HG02973 (cell line): ENCODE results near the gene SNX3.
"Not testable (repeated sequence)": the region's sequence is repeated elsewhere in the genome, so short reads cannot be mapped to it uniquely, and the experiment has no call there.

Experiments
- ATAC-seq: cut with Tn5 transposase; IDR thresholded peaks from one replicate; pipeline ENCODE4 v1.9.1; 2021; ENCODE audit warnings: moderate library complexity; ENCODE audit not compliant: unreplicated experiment

SNX3 gene

DNA sequence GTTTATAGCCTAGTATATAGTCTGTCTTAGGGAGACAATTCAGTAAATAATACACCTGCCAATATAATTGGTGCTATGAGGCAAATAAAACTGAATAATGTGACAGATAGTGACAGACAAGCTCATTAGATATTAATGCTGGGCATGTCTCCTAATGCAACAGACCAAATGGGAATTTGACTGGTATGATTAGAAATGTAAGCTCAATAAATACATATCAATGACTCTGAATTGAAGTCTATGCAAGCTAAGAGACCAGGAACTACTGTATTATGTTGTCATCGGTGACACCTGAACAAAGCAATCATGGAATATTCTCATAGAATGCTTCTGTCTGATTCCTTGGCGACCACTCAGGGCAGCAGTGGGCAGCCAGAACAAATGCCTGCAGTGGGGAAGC is 2.5 kb upstream of the SNX3 start:
- no peak for ATAC-seq

DNA sequence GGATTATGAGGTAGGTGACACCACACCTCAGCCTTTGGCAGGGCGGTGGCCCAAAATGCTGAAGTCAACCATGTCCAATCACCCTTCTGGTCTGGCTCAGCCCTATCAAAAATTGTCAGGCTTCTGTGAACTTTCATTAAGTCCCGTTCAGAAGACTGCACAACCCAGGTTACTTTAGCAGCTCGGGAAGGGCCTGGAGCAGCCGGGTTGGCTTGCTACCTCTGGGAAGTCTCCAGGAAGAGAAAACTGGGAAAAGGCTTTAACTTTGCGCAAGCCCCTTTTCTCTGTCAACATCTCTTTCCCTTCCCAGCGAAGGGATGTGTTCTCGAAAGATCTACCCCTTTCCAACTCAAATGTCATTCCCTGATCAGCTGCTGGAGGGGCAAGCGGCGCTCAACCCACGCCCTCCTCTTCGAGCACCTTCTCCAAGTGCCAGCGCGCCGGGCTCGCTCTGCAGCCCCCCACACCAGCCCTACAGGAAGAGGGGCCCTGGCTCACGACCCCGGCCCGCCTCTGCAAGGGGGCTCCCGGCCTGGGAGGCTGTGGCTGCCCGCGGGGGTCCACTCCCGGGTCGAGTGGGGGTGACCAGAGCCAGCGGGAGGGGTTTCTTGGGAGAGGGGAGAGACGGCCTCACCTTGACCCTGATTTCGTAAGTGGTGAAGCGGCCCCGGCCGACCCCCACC is 573 bp downstream of the SNX3 start:
- ATAC-seq, result peak; percentile 4

DNA sequence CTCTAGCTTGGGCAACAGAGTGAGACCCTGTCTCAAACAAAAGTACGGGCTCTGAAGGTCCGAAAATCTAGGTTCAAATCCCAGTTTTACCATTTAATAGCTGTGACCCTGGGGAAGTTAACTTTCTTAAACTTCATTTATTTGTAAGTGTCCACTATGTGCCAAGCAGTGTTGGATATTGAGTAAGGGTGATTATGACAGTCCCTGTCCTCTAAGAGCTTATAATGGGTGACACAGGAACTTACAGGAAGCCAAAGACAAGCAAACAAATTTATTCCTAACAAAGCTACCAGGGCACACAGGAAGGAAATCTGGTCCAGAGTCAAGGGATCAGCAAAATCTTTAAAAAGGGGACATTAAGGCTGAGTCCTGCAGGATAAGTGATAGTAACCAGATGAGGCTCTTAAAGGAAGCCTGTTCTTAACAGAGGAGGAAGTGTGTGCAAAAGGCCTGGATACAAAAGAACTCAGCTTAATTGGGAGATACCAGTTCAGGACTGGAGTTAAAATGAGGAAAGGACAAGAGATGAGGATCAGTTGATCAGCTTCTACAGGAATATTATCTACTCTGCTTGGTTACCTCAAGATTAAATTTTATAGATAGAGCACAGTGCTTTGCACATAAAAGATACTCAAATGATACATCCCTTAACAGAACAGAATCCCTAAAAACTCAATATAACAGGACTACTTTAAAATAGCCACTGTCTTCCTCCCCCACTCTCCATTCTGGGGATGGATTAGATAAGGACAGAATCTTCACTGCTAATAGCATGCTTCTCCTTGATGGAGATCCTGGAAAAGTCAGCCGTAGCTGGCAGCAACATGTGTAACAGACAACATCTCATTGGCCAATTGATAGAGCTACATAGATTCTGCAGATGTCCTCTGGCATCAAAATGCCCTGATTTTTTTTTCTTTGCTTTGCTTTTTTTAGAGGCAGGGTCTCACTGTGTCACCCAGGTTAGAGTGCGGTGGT is 6.1 kb downstream of the SNX3 start:
- ATAC-seq, result no peak

DNA sequence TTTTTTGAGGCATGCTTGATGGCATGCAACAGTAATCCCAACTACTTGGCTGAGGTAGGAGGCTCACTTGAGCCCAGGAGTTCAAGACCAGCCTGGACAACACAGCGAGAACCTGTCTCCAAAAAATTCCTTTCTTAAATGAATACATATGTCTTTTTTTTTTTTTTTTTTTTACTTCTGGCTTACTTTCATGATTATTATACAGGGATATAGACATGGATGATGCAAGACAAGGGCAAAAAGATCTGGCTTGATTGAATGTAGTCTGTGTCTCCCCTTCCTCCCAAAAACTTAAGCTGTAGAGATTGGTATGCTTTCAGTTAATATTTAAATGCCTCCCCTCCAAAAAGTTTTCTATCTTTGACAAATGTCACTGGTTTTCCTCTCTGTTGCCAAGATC is 7.6 kb downstream of the SNX3 start:
- no peak for ATAC-seq

DNA sequence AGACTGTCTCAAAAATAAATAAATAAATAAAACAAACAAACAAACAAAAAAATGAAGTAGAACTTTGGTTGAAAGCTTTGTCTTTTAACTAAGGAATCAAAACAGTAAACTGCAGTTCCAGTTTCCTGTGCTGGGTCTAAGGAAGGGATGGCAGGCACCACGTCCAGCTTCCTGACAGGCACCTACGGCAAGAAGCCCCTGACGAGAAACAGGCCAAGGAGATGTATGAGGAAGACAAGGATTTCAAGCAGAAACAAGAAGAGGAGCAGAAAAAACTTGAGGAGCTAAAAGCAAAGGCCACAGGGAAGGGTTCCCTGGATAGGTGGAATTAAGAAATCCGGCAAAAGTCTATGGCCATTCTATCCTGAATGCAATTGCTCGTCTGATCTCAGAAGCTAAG is 8.8 kb downstream of the SNX3 start:
- ATAC-seq, result no peak

DNA sequence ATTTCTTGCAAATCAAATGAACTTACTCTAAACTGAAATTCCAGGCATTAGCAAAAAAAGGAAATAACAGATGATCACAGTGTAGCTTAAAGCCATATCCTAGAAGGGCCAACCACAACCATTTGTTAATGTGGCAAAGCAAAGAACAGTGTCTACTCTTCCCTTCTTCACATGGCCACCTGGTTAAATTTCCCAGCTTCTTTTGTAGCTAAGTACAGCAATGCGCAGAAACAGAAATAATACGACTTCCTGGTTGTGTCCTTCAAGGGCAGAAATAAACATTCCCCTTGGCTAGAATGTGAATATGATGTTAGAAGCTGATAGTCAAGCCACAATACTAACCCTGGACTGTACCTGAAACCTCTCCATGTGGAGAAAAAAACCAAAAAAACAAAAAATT is 9.6 kb downstream of the SNX3 start:
- ATAC-seq, result no peak

DNA sequence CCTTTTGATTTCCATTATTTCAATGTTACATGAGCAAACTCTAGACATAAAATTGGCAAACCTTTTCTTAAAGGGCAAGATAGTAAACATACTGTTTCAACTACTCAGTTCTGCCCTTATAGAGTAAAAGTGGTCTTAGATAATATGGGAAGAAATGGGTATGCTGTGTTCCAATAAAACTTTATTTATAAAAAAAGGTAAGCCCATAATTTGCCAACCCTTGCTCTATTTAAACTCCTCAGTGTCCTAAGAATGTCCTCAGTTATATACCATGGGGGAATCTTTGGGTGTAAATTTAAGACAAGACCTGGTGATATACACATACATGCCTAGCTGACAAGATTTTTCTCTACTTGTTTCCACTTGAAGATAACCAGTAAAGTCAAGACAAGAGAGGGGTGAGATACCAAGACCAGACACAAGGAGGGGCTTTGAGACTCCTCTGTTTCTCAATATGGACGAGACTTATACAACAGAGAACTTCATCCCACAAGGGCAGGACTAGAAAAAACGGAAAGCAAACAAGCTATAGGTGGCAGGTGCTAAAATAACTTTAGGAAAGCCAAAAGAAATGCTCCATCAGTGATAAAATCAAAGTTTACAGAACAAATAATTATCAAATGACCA is 10.5 kb downstream of the SNX3 start:
- ATAC-seq, result no peak

DNA sequence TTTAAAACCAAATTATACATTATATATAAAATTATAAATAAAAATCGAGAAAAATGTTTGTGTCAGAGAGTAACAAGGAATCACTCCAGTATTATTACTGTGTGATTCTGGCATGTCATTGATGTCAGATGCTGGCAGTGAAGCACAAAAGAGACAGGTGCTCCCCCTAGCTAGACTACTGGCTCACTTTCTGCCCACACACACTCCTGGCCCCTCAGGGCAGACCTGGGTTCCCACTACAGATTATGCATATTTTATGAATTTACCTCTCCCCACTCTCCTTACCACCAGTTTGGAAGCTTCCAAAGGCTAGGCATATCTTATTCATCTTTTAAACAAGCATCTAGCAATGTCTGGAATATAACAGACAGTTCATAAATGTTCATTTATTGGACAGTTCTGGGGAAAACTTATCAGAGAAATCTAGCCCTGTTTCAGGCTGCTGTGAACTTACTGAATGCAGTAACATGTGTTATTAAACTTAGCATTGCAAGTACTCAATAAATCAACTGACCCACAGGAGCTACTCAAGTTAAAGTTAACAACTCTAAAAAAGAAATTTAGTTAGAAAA is 12.8 kb downstream of the SNX3 start:
- no peak for ATAC-seq

DNA sequence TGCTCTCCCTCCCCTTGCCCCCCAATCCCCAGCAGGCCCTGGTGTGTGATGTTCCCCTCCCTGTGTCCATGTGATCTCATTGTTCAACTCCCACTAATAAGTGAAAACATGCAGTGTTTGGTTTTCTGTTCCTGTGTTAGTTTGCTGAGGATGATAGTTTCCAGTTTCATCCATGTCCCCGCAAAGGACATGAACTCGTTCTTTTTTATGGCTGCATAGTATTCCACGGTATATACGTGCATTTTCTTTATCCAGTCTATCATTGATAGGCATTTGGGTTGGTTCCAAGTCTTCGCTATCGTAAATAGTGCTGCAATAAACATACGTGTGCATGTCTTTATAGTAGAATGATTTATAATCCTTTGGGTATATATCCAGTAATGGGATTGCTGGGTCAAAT is 15.7 kb downstream of the SNX3 start:
- ATAC-seq, result not testable (repeated sequence)

DNA sequence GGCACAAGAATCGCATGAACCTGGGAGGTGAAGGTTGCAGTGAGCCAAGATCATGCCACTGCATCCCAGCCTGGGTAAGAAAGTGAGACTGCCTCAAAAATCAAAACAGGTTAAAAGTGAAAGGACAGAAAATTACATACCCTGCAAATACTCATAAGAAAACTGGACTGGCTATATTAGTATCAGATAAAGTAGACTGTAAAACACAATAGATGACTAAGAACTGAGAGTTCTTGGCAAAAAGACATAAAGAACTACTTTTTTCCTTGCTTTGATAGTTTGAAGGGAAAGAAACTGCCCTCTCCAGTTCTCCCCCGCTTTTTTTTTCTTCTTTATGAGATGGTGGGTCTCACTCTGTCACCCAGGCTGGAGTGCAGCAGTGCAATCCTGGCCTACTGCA is 17.0 kb downstream of the SNX3 start:
- no peak for ATAC-seq

DNA sequence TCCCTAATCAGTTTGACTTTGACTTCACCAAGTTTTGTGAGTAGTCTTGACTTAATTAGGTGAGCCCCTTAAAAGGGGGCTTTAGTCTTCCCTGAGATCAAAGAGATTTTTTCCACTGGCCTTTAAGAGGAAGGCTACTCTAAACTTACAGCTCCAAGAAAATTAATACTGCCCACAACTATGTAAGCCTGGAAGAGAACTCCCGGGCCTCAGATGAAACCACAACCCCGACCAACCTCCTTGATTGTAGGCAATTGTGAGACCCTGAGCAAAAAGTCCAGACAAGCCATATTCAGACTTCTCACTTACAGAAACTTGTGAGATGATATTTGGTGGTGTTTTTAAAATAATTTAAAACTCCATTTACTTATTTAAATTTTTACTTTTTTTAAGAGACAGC is 18.1 kb downstream of the SNX3 start:
- ATAC-seq, result no peak

DNA sequence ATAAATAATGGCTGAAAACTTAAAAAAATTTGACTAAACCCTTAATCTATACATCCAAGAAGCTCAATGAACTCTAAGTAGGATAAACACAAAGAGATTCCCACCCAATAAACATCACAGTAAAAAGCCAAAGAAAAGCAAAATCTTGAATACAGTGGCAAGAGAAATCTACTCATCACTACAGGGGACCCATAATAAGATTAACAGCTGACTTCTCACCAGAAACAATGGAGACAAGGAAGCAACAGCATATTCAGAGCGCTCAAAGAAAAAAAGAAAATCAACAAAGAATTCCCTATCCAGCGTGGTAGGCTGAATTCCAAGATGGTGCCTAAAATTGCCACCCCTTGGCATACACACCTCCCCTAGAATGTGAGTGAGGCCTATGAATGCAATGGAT is 18.6 kb downstream of the SNX3 start:
- ATAC-seq, result no peak

DNA sequence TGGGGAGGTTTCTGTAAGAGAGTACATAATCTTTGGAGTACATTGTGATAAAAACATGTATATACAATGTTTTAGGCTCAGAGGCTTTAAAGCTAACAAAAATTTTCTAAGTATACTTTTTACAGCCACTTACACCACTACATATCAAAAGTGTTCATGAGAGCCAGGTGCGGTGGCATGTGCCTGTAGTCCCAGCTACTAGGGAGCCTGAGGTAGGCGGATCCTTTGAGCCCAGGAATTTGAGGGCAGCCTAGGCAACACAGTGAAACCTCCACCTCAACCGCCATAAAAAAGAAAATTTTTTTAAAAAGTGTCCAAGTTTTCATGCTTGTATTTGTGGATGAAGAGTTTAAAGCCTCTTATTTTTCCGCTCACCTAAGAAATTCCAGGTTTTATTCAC is 22.5 kb downstream of the SNX3 start:
- ATAC-seq, result no peak

DNA sequence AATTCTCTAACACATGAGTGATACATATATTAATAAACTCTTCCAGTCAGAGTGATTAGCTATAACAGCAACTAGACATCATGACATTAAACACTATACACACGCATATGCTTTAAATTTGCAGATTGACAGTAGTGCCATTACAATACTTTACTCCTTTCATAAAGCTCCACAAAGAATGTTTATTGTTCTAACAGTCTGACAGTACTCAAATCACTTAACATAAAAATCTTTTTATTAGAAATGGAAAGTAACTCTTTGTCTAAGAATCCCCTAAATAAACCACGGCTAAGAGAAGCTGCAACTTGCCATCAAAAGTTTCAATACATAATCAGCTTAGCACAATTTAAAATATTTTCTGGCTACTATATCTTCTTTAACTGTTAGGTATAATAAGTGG is 24.0 kb downstream of the SNX3 start:
- no peak for ATAC-seq

DNA sequence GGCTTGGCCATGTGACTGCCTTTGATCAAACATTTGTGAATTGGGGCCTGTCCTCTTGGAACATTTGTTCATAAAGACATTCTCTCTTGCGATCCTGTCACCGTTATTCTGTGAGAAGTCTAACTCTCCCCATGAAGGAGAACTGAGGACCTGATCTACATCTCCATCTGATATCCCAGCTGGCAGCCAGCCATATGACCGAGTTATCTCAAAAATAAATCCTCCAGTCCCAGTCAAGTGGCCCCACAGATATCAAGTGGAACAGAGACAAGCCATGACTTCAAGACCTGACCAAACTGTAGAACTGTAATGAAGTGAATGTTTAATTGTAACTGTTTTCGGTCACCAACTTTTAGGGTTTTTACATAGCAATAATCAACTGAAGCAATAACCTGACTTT is 25.7 kb downstream of the SNX3 start:
- ATAC-seq, result no peak

DNA sequence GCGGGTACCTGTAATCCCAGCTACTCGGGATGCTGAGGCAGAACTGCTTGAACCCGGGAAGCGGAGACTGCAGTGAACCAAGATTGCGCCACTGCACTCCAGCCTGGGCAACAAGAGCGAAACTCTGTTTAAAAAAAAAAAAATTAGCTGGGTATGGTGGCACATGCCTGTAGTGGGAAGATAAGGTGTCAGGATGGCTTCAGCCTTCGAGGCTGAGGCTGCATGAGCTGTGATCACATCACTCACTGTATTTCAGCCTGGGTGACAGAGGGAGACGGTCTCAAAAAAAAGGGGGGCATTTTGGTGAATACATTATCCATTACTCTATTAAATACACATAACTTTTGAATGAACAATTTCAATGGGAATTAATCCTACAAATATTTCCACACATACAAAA is 32.4 kb downstream of the SNX3 start:
- no peak for ATAC-seq

DNA sequence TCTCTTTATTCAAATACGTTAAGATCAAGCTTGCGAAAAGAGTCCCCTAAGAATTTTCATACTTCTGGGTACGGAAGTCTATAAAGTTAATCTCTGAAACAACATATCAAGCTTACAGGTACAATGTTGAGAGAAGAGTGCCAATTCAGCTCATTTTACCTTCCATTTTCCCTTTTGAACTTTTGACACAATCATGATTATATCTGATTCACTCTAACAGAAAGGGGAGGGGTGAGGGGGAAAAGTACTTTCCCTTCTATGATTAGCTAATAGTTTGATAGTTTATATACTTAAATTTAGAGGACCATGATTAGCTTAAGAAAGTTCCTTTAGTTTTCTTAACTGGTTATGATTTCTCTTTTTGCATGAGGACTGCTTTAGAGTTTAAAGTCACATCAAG is 33.5 kb downstream of the SNX3 start:
- no peak for ATAC-seq

DNA sequence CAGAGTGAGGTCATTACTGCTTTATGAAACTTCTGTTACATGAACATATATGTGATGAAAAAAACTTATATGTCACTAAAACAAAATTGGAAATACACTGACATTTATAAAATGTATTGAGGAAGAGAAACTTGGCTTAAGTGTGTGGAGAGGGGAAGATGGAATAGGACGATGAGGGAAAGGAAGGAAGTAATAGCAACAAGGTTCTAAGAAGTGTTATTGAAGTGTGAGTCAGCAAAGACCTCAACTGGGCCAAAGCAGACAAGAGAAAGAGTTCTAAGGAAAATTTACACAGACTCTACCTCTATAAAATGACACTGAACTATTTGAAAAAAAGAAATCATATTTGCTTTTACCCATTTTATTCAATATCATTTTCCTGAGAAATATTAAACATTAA is 38.3 kb downstream of the SNX3 start:
- ATAC-seq, result no peak

DNA sequence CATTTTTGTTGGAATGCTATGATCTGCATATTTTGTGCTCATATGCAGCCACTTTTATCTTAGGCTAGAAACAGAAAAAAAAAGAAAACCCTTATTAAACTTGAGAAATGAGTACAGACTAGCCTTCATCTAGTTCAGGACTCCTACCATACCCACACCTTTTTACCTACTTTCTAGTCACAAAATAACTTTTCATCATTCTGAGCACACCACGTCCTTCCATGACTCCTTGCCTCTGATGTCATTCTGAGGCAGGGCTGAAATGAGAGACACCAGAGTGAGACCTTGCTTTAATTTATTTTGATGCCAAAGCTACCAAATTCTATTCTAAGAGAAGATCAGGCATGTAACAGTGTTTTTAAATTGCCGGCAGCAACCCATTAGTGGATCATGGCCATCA is 38.8 kb downstream of the SNX3 start:
- no peak for ATAC-seq

DNA sequence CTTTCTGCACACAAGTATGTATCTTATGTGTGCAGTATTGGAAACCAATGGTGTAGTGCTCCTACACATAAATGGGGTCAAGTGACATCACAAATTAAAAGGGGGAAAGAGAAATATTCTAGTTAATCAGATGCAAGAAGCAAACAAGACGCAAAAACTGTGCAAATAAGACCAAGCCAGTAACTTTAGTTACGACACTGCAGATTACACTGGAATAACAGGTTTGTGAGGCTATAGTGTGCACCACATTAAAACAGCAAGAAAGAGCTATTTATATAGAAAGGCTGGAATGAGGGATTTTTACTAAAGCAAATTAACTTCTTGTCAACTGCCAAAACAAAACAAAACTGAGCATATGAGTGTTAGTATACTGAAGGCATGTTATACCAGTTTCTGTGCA is 49.2 kb downstream of the SNX3 start:
- ATAC-seq, result no peak

DNA sequence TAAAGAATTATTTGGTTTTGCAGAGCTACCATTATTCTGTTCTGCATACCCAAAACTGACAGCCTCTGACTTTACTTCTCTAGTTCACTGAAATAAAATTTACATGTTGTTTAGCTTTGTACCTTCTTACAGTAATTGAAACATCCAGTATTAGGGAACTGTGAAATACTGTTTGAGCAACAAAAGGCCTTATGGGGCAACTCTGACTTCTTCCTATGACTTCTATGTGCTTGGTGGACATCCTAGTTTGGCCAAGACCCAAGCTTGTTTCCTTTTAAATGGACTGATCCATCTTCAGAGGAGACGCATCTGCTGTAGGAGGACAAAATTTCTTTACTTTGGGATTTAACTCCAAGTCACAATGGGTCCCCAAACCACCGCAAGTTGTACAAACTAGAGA is 50.3 kb downstream of the SNX3 start:
- ATAC-seq, result no peak

DNA sequence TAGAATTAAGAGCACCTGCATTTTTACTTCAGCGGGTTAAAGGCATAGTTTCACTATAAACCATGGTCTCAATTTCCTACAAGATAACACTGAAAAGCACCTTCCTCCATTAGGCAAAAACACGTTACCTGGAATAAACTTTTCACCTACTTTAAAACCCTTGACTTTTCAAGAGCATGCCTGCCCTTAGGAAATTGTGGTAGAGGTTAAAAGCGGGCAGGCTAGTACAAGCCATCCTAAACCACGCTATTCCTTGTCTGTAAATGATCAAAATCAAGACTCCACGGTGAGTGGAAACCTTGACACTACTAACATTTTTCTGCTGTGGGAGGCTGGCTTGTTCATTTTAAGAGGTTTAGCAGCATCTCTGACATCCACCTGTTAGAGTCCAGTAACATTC is 51.1 kb downstream of the SNX3 start:
- no peak for ATAC-seq
